Measurements from ENCODE around the gene FAM229B.

FAM229B gene

GRCh38 chr6:112116221-112116620, 28.8 kb downstream of the FAM229B start:
- no peaks in the 10 kb centered on the region for H3K27me3 ChIP-seq (ENCODE audit: insufficient read depth, low read length)
- H3K27ac ChIP-seq (ENCODE audit: low read length) = no peak overlapping the region
- H3K9ac ChIP-seq (ENCODE audit: low read depth, low read length) = no peak overlapping the region
- H3K9me3 ChIP-seq (ENCODE audit: insufficient read depth, low read depth, low read length) = no peaks in the 10 kb centered on the region
- H3K36me3 ChIP-seq (ENCODE audit: insufficient read depth, low read depth, low read length) = no peaks in the 10 kb centered on the region
- H3K4me1 ChIP-seq (ENCODE audit: insufficient read depth, low read length) = no peaks in the 10 kb centered on the region
- H3K4me3 ChIP-seq (ENCODE audit: low read length) = no peak overlapping the region

- Histone ChIP-seq H3K36me3 (ENCODE audit: insufficient read depth, low read depth, low read length) (no peaks in the 10 kb centered on the region), H3K4me3 (ENCODE audit: low read length) (no peak overlapping the region), H3K9me3 (ENCODE audit: insufficient read depth, low read depth, low read length) (no peaks in the 10 kb centered on the region), H3K27me3 (ENCODE audit: insufficient read depth, low read length) (no peaks in the 10 kb centered on the region), H3K27ac (ENCODE audit: low read length) (no peak overlapping the region), H3K9ac (ENCODE audit: low read depth, low read length) (no peak overlapping the region), H3K4me1 (ENCODE audit: insufficient read depth, low read length) (no peaks in the 10 kb centered on the region)
Observed at GRCh38 chr6:112117554-112117953, 30.2 kb downstream of the FAM229B start.

- Histone ChIP-seq H3K9ac (ENCODE audit: low read depth, low read length) (no peak overlapping the region), H3K27ac (ENCODE audit: low read length) (no peak overlapping the region), H3K36me3 (ENCODE audit: insufficient read depth, low read depth, low read length) (no peaks in the 10 kb centered on the region), H3K4me1 (ENCODE audit: insufficient read depth, low read length) (no peaks in the 10 kb centered on the region), H3K4me3 (ENCODE audit: low read length) (no peak overlapping the region), H3K27me3 (ENCODE audit: insufficient read depth, low read length) (no peaks in the 10 kb centered on the region), H3K9me3 (ENCODE audit: insufficient read depth, low read depth, low read length) (no peaks in the 10 kb centered on the region)
Observed at GRCh38 chr6:112118034-112118433, 30.6 kb downstream of the FAM229B start.

- H3K4me1 ChIP-seq (ENCODE audit: insufficient read depth, low read length) = no peaks in the 10 kb centered on the region
- H3K9ac ChIP-seq (ENCODE audit: low read depth, low read length) = no peak overlapping the region
- no peak overlapping the region for H3K27ac ChIP-seq (ENCODE audit: low read length)
- no peaks in the 10 kb centered on the region for H3K27me3 ChIP-seq (ENCODE audit: insufficient read depth, low read length)
- H3K36me3 ChIP-seq (ENCODE audit: insufficient read depth, low read depth, low read length) = no peaks in the 10 kb centered on the region
- no peaks in the 10 kb centered on the region for H3K9me3 ChIP-seq (ENCODE audit: insufficient read depth, low read depth, low read length)
- no peak overlapping the region for H3K4me3 ChIP-seq (ENCODE audit: low read length)
Observed at GRCh38 chr6:112122756-112123155, 35.4 kb downstream of the FAM229B start.

GRCh38 chr6:112123982-112124381, 36.6 kb downstream of the FAM229B start:
- no peak overlapping the region for H3K4me3 ChIP-seq (ENCODE audit: low read length)
- no peak overlapping the region for H3K9ac ChIP-seq (ENCODE audit: low read depth, low read length)
- H3K27me3 ChIP-seq (ENCODE audit: insufficient read depth, low read length) = no peaks in the 10 kb centered on the region
- no peak overlapping the region for H3K27ac ChIP-seq (ENCODE audit: low read length)
- no peaks in the 10 kb centered on the region for H3K4me1 ChIP-seq (ENCODE audit: insufficient read depth, low read length)
- H3K9me3 ChIP-seq (ENCODE audit: insufficient read depth, low read depth, low read length) = no peaks in the 10 kb centered on the region
- H3K36me3 ChIP-seq (ENCODE audit: insufficient read depth, low read depth, low read length) = no peaks in the 10 kb centered on the region

- H3K27me3 ChIP-seq (ENCODE audit: insufficient read depth, low read length) = no peaks in the 10 kb centered on the region
- H3K27ac ChIP-seq (ENCODE audit: low read length) = no peak overlapping the region
- H3K36me3 ChIP-seq (ENCODE audit: insufficient read depth, low read depth, low read length) = no peaks in the 10 kb centered on the region
- H3K4me1 ChIP-seq (ENCODE audit: insufficient read depth, low read length) = no peaks in the 10 kb centered on the region
- no peak overlapping the region for H3K4me3 ChIP-seq (ENCODE audit: low read length)
- no peaks in the 10 kb centered on the region for H3K9me3 ChIP-seq (ENCODE audit: insufficient read depth, low read depth, low read length)
- no peak overlapping the region for H3K9ac ChIP-seq (ENCODE audit: low read depth, low read length)
Observed at GRCh38 chr6:112128208-112128607, 40.8 kb downstream of the FAM229B start.

- Histone ChIP-seq H3K36me3 (ENCODE audit: insufficient read depth, low read depth, low read length) (no peaks in the 10 kb centered on the region), H3K27ac (ENCODE audit: low read length) (no peak overlapping the region), H3K4me3 (ENCODE audit: low read length) (no peak overlapping the region), H3K9me3 (ENCODE audit: insufficient read depth, low read depth, low read length) (no peaks in the 10 kb centered on the region), H3K27me3 (ENCODE audit: insufficient read depth, low read length) (no peaks in the 10 kb centered on the region), H3K4me1 (ENCODE audit: insufficient read depth, low read length) (no peaks in the 10 kb centered on the region), H3K9ac (ENCODE audit: low read depth, low read length) (no peak overlapping the region)
Observed at GRCh38 chr6:112130878-112131277, 43.5 kb downstream of the FAM229B start.

- H3K27me3 ChIP-seq (ENCODE audit: insufficient read depth, low read length) = no peaks in the 10 kb centered on the region
- no peaks in the 10 kb centered on the region for H3K36me3 ChIP-seq (ENCODE audit: insufficient read depth, low read depth, low read length)
- no peaks in the 10 kb centered on the region for H3K4me1 ChIP-seq (ENCODE audit: insufficient read depth, low read length)
- H3K9me3 ChIP-seq (ENCODE audit: insufficient read depth, low read depth, low read length) = no peaks in the 10 kb centered on the region
- no peak overlapping the region for H3K4me3 ChIP-seq (ENCODE audit: low read length)
- no peak overlapping the region for H3K9ac ChIP-seq (ENCODE audit: low read depth, low read length)
- H3K27ac ChIP-seq (ENCODE audit: low read length) = no peak overlapping the region
Observed at GRCh38 chr6:112139052-112139451, 51.7 kb downstream of the FAM229B start.

- Histone ChIP-seq H3K4me1 (ENCODE audit: insufficient read depth, low read length) (no peaks in the 10 kb centered on the region), H3K27me3 (ENCODE audit: insufficient read depth, low read length) (no peaks in the 10 kb centered on the region), H3K9me3 (ENCODE audit: insufficient read depth, low read depth, low read length) (no peaks in the 10 kb centered on the region), H3K9ac (ENCODE audit: low read depth, low read length) (no peak overlapping the region), H3K4me3 (ENCODE audit: low read length) (no peak overlapping the region), H3K36me3 (ENCODE audit: insufficient read depth, low read depth, low read length) (no peaks in the 10 kb centered on the region), H3K27ac (ENCODE audit: low read length) (no peak overlapping the region)
Observed at GRCh38 chr6:112141707-112142106, 54.3 kb downstream of the FAM229B start.

GRCh38 chr6:112144145-112144926, 56.9 kb downstream of the FAM229B start:
- Histone ChIP-seq H3K4me1 (ENCODE audit: insufficient read depth, low read length) (no peaks in the 10 kb centered on the region), H3K4me3 (ENCODE audit: low read length) (no peak overlapping the region), H3K27ac (ENCODE audit: low read length) (no peak overlapping the region), H3K27me3 (ENCODE audit: insufficient read depth, low read length) (no peaks in the 10 kb centered on the region), H3K36me3 (ENCODE audit: insufficient read depth, low read depth, low read length) (no peaks in the 10 kb centered on the region), H3K9me3 (ENCODE audit: insufficient read depth, low read depth, low read length) (no peaks in the 10 kb centered on the region), H3K9ac (ENCODE audit: low read depth, low read length) (no peak overlapping the region)

GRCh38 chr6:112145080-112145573, 57.7 kb downstream of the FAM229B start:
- no peak overlapping the region for H3K4me3 ChIP-seq (ENCODE audit: low read length)
- H3K36me3 ChIP-seq (ENCODE audit: insufficient read depth, low read depth, low read length) = no peaks in the 10 kb centered on the region
- H3K9ac ChIP-seq (ENCODE audit: low read depth, low read length) = no peak overlapping the region
- H3K9me3 ChIP-seq (ENCODE audit: insufficient read depth, low read depth, low read length) = no peaks in the 10 kb centered on the region
- H3K27ac ChIP-seq (ENCODE audit: low read length) = no peak overlapping the region
- H3K4me1 ChIP-seq (ENCODE audit: insufficient read depth, low read length) = no peaks in the 10 kb centered on the region
- no peaks in the 10 kb centered on the region for H3K27me3 ChIP-seq (ENCODE audit: insufficient read depth, low read length)

GRCh38 chr6:112148103-112148502, 60.7 kb downstream of the FAM229B start:
- no peak overlapping the region for H3K9ac ChIP-seq (ENCODE audit: low read depth, low read length)
- H3K4me1 ChIP-seq (ENCODE audit: insufficient read depth, low read length) = no peaks in the 10 kb centered on the region
- H3K9me3 ChIP-seq (ENCODE audit: insufficient read depth, low read depth, low read length) = no peaks in the 10 kb centered on the region
- H3K27me3 ChIP-seq (ENCODE audit: insufficient read depth, low read length) = no peaks in the 10 kb centered on the region
- no peak overlapping the region for H3K27ac ChIP-seq (ENCODE audit: low read length)
- H3K4me3 ChIP-seq (ENCODE audit: low read length) = no peak overlapping the region
- no peaks in the 10 kb centered on the region for H3K36me3 ChIP-seq (ENCODE audit: insufficient read depth, low read depth, low read length)

Data from iPS-20b (cell line).